Measurements from ENCODE around the gene RNU6-1. TPM values are rescaled to one million over a fixed set of nuclear protein-coding genes. Genes with fewer than 3 reads are reported as not detected.
A peak's percentile ranks its signal among the peaks of the same experiment; 100 is the strongest.

The RNU6-1 gene
- total RNA-seq, 1 experiment from 2014 or later = not detected

DNA sequence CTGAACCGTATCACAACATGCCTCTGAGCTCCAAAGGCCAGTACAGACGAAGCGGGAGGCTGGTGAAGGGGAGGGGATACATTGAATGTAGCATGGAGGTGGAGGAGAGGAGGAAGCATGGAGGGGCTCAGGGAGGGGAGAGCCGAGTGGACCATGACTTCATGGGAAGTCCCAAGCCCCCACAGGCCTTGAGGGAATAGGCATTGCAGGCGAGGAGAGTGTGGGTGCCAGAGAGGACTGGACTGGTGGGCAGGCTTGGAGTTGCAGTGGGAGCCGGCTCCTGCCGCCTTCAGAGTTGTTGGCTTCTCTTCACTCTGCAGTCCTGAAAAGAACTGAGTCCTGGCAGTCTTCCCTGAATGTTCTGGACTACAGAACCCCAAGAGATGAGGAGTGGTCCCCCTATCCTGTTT lies 3.3 kb upstream of the RNU6-1 start:
- ChIA-PET CTCF (no interaction called here), POLR2A (ENCODE audit: low non-redundant PET) (no interaction called here)
- no TSS peak for BruUV-seq (replicated peaks)
- no peak for DNase-seq (ENCODE audit: low spot score)
- intact Hi-C loops (cut with micrococcal nuclease; ENCODE audit: unreplicated experiment) = no loop called here
- Histone ChIP-seq H3K27ac (ENCODE audit: low read depth, low read length, poor library complexity, severe bottlenecking) (no peak overlapping the region), H3K9me3 (ENCODE audit: low read depth, low read length, poor library complexity, severe bottlenecking) (no peaks in the 10 kb centered on the region), H3K27me3 (replicated peaks; ENCODE audit: insufficient read depth, low read depth, low read length, poor library complexity) (no peaks in the 10 kb centered on the region), H3K4me3 (ENCODE audit: low read depth, low read length, poor library complexity, severe bottlenecking) (no peak overlapping the region), H3K36me3 (ENCODE audit: insufficient read depth, low read length, poor library complexity, severe bottlenecking) (no peaks in the 10 kb centered on the region), H3K4me1 (ENCODE audit: insufficient read depth, low read length, poor library complexity, severe bottlenecking) (peaks cover 6% of the 10 kb centered on the region)
- TF ChIP-seq, protein P1, sequence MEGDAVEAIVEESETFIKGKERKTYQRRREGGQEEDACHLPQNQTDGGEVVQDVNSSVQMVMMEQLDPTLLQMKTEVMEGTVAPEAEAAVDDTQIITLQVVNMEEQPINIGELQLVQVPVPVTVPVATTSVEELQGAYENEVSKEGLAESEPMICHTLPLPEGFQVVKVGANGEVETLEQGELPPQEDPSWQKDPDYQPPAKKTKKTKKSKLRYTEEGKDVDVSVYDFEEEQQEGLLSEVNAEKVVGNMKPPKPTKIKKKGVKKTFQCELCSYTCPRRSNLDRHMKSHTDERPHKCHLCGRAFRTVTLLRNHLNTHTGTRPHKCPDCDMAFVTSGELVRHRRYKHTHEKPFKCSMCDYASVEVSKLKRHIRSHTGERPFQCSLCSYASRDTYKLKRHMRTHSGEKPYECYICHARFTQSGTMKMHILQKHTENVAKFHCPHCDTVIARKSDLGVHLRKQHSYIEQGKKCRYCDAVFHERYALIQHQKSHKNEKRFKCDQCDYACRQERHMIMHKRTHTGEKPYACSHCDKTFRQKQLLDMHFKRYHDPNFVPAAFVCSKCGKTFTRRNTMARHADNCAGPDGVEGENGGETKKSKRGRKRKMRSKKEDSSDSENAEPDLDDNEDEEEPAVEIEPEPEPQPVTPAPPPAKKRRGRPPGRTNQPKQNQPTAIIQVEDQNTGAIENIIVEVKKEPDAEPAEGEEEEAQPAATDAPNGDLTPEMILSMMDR (conservative IDR thresholded peaks at IDR 0.05; ENCODE audit: low read depth, low read length) = no peak
- TF ChIP-seq EZH2 (IDR thresholded peaks at IDR 0.05; ENCODE audit: borderline replicate concordance, low read depth, low read length, poor library complexity, severe bottlenecking) = no peak

DNA sequence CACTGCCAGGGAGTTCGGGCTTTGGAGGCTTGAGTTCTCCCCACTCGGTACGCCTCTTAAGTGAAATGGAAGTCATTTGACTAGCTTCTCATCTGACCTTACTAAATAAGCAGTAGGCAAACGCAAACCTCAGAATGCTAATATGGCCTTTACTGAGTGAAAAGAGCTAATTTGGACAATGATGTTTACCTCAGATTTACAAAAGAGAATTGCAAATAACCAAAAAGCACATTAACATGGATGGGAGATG lies 1.6 kb upstream of the RNU6-1 start:
- H3K4me1 ChIP-seq (ENCODE audit: insufficient read depth, low read length, poor library complexity, severe bottlenecking) = peaks cover 6% of the 10 kb centered on the region
- no peaks in the 10 kb centered on the region for H3K27me3 ChIP-seq (replicated peaks; ENCODE audit: insufficient read depth, low read depth, low read length, poor library complexity)
- H3K36me3 ChIP-seq (ENCODE audit: insufficient read depth, low read length, poor library complexity, severe bottlenecking) = no peaks in the 10 kb centered on the region
- TF ChIP-seq, protein P1 (conservative IDR thresholded peaks at IDR 0.05; ENCODE audit: low read depth, low read length) = no peak
- no peak for TF ChIP-seq EZH2 (IDR thresholded peaks at IDR 0.05; ENCODE audit: borderline replicate concordance, low read depth, low read length, poor library complexity, severe bottlenecking)
- DNase-seq (ENCODE audit: low spot score) = no peak
- ChIA-PET POLR2A (ENCODE audit: low non-redundant PET) (no interaction called here), CTCF (interaction anchor here (1.3 kb wide), 1 partner anchor 22 kb away, joined by 6 read pairs; no protein-coding TSS in a partner anchor)
- BruUV-seq (replicated peaks) = no TSS peak
- intact Hi-C loops (cut with micrococcal nuclease; ENCODE audit: unreplicated experiment) = no loop called here
- H3K9me3 ChIP-seq (ENCODE audit: low read depth, low read length, poor library complexity, severe bottlenecking) = no peaks in the 10 kb centered on the region
- peak overlapping the region; percentile 81 for H3K4me3 ChIP-seq (ENCODE audit: low read depth, low read length, poor library complexity, severe bottlenecking)
- H3K27ac ChIP-seq (ENCODE audit: low read depth, low read length, poor library complexity, severe bottlenecking) = no peak overlapping the region

DNA sequence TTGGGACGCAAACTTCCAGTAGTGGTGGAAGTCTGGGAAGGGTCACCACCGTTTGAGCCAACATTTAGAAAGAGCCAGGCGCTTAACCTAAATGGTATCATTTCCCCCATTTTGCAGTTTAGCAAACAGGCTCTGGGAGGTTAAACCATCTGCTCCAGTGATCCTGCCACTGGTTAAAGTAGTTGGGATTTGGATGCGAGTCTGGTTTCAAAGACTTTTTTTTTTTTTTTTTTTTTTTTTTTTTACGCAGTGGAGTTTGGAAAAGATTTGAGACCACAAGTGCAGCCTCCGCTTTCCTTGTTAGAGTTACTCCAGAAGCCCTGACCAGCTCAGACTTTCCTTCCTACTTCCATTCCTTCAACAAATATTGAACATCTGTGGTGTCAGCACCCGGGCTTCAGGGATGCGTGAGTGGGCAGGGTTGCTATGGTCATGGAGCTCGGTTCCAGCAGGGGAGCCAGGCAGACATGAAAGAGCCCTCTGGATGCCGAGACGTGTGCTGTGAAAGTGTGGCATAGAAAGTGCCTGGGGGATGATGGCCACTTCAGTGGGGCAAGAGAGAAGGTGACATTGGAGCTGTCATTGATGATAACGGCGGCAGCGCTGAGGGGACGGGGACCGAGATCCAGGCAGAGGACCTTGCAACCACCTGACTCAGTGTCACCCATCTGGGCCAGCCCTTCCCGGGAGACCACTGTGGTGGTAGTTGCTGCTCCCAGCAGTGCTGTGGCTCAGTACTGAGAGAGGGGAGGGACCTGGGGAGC lies 1.1 kb upstream of the RNU6-1 start:
- peaks cover 4% of the 10 kb centered on the region for H3K27me3 ChIP-seq (replicated peaks; ENCODE audit: insufficient read depth, low read depth, low read length, poor library complexity)
- no peaks in the 10 kb centered on the region for H3K9me3 ChIP-seq (ENCODE audit: low read depth, low read length, poor library complexity, severe bottlenecking)
- peaks cover 11% of the 10 kb centered on the region for H3K4me1 ChIP-seq (ENCODE audit: insufficient read depth, low read length, poor library complexity, severe bottlenecking)
- ChIA-PET CTCF (interaction anchor here (1.3 kb wide), 1 partner anchor 22 kb away, joined by 6 read pairs; no protein-coding TSS in a partner anchor), POLR2A (ENCODE audit: low non-redundant PET) (interaction anchor here (0.6 kb wide), 1 partner anchor 275 kb away, joined by 3 read pairs; no protein-coding TSS in a partner anchor)
- BruUV-seq (replicated peaks) = no TSS peak
- intact Hi-C loops (cut with micrococcal nuclease; ENCODE audit: unreplicated experiment) = no loop called here
- H3K27ac ChIP-seq (ENCODE audit: low read depth, low read length, poor library complexity, severe bottlenecking) = peak overlapping the region; percentile 75
- DNase-seq (ENCODE audit: low spot score) = no peak
- no peaks in the 10 kb centered on the region for H3K36me3 ChIP-seq (ENCODE audit: insufficient read depth, low read length, poor library complexity, severe bottlenecking)
- TF ChIP-seq, protein P1 (conservative IDR thresholded peaks at IDR 0.05; ENCODE audit: low read depth, low read length) = no peak
- TF ChIP-seq EZH2 (IDR thresholded peaks at IDR 0.05; ENCODE audit: borderline replicate concordance, low read depth, low read length, poor library complexity, severe bottlenecking) = no peak
- peak overlapping the region; percentile 81 for H3K4me3 ChIP-seq (ENCODE audit: low read depth, low read length, poor library complexity, severe bottlenecking)

Data from A673 (cell line).